Activated CD8-positive, alpha-beta T cell treated with anti-CD3 and anti-CD28 coated beads for 36 hours (primary cell): ENCODE measurements around the gene RASAL3. TPM values are rescaled to one million over a fixed set of nuclear protein-coding genes. Genes with fewer than 3 reads are reported as not detected.

ENCODE experiments used
- ATAC-seq: fragments of 200-7000 bp; cut with Tn5 transposase; one replicate; pipeline ENCODE4 v1.10.0; 2021; ENCODE audit warnings: mild to moderate bottlenecking, moderate library complexity
- CTCF ChIA-PET: fragments of 350-600 bp; sonication (Branson Sonifier 250); formaldehyde crosslinking; loops from one replicate; lab custom pipeline; 2021; ENCODE audit warnings: antibody characterized with exemption; lab: Charles Lee
- POLR2A ChIA-PET: fragments of 350-600 bp; sonication (Branson Sonifier 250); formaldehyde crosslinking; loops from one replicate; lab custom pipeline; 2021; ENCODE audit warnings: antibody characterized with exemption; lab: Charles Lee
- DNase-seq: peaks from one replicate; pipeline ENCODE4 v3.0.0-alpha.2; 2020
- H3K27ac Mint-ChIP-seq: one replicate; pipeline ENCODE4 v1.8.0; 2021; ENCODE audit warnings: mild to moderate bottlenecking, mixed read lengths
- H3K27me3 Mint-ChIP-seq: one replicate; pipeline ENCODE4 v1.8.0; 2021; ENCODE audit warnings: mixed read lengths
- H3K36me3 Mint-ChIP-seq: one replicate; pipeline ENCODE4 v1.8.0; 2021; ENCODE audit warnings: low read depth, mixed read lengths
- H3K4me1 Mint-ChIP-seq: one replicate; pipeline ENCODE4 v1.8.0; 2021; ENCODE audit warnings: low read depth, mixed read lengths
- H3K4me3 Mint-ChIP-seq: one replicate; pipeline ENCODE4 v1.8.0; 2021; ENCODE audit warnings: mild to moderate bottlenecking, moderate library complexity, mixed read lengths
- H3K9me3 Mint-ChIP-seq: one replicate; pipeline ENCODE4 v1.8.0; 2021; ENCODE audit warnings: mixed read lengths
- intact Hi-C: fragments of 100-400 bp; cut with micrococcal nuclease; formaldehyde crosslinking; loops from one replicate; pipeline ENCODE4 v1.10.0; 2022
- total RNA-seq, 2 experiments: library from RNA; stranded (reverse); gene quantifications; one replicate each; pipeline ENCODE4 v1.2.3, GENCODE V29; 2021
- TF ChIP-seq, protein P1 (sequence below): fragments of 200-600 bp; IDR thresholded peaks from one replicate; pipeline ENCODE4 v1.8.0; 2022; ENCODE audit warnings: antibody characterized with exemption, mild to moderate bottlenecking

RASAL3 gene
- total RNA-seq, 2 experiments from 2014 or later = 83.9 to 85.8 TPM

DNA sequence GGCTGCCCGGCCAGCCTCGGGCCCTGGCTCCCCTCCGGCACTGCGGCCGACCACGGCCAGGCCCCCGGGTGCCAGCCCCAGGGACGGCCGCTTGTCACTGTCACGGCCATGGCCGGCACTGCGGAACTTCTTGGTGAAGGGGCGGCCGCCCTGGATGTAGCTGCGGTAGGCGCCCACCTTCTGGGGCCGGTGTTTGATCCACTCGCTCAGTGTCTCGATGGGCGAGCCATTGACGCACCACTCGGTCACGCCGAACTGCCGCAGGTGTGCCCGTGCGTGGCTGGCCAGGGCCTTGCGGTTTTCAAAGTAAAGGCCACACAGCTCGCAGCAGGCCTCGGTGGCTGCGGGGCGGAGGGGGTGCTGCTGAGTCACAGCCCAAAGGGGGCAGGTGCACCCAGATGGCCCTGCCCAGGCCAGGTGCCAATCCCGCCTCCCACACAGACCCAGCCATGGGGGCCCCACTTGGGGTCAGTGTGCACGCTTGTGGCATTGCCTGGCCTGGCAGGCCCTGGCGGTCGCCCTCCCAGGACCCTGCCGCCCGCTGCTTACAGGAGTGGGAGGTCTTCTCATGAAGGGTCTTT is 39.6 kb downstream of the RASAL3 start:
- ChIA-PET CTCF (no interaction called here), POLR2A (interaction anchor here (1.1 to 1.9 kb wide), 2 partner anchors 8 to 9 kb away, joined by 3 to 7 read pairs; no protein-coding TSS in a partner anchor)
- peaks cover 4% of the 10 kb centered on the region for H3K9me3 Mint-ChIP-seq
- H3K27me3 Mint-ChIP-seq = no peaks in the 10 kb centered on the region
- TF ChIP-seq, protein P1, sequence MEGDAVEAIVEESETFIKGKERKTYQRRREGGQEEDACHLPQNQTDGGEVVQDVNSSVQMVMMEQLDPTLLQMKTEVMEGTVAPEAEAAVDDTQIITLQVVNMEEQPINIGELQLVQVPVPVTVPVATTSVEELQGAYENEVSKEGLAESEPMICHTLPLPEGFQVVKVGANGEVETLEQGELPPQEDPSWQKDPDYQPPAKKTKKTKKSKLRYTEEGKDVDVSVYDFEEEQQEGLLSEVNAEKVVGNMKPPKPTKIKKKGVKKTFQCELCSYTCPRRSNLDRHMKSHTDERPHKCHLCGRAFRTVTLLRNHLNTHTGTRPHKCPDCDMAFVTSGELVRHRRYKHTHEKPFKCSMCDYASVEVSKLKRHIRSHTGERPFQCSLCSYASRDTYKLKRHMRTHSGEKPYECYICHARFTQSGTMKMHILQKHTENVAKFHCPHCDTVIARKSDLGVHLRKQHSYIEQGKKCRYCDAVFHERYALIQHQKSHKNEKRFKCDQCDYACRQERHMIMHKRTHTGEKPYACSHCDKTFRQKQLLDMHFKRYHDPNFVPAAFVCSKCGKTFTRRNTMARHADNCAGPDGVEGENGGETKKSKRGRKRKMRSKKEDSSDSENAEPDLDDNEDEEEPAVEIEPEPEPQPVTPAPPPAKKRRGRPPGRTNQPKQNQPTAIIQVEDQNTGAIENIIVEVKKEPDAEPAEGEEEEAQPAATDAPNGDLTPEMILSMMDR = no peak
- no peak overlapping the region for H3K27ac Mint-ChIP-seq
- H3K4me1 Mint-ChIP-seq = peaks cover 4% of the 10 kb centered on the region
- DNase-seq (no peak), ATAC-seq (no peak)
- peaks cover 43% of the 10 kb centered on the region for H3K36me3 Mint-ChIP-seq
- intact Hi-C loops = no loop called here
- H3K4me3 Mint-ChIP-seq = no peak overlapping the region

DNA sequence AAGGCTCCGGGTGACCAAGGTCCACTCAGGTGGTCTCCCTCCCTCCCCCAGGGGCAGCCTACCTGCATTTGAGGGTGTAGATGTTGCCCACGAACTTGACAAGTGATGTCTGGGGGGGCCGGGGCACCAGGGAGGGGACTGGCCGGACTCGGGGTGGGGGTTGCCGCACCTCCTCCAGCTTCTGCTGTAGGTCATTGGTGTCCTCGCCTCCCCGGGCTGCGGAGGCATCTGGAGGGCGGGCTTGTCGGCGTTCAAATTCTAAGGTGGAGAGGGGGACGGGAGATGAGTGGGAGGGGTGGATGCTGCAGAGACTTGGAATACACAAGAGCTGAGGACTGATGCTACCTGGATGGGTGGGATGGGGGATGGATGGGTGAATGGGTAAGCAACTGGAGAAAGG is 40.2 kb downstream of the RASAL3 start:
- CTCF ChIA-PET = no interaction called here

DNA sequence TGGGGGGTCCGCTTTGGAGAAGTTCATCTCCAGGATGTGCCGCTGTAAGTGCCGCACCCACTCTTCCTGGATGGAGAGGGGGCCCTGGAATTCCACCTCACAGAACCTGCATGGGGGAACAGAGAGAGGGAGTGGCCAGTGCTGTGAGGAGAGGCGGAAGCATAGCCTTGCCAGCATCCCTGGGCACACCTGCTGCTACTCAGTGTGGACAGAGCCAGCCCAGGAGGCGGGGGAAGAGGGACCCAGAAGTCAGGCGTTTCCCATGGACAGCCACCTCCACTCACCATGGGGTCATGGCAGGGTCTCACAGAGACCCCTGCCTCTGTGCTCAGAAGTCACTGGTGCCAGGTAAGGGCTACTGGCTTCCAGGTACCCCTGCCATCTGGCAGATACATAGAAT is 41.2 kb downstream of the RASAL3 start:
- ChIA-PET POLR2A (interaction anchor here (1.9 kb wide), 1 partner anchor 10 kb away, joined by 7 read pairs; no protein-coding TSS in a partner anchor), CTCF (no interaction called here)
- Mint-ChIP-seq H3K27ac (no peak overlapping the region), H3K9me3 (peaks cover 4% of the 10 kb centered on the region), H3K36me3 (peaks cover 44% of the 10 kb centered on the region), H3K27me3 (no peaks in the 10 kb centered on the region), H3K4me1 (peaks cover 10% of the 10 kb centered on the region), H3K4me3 (no peak overlapping the region)
- TF ChIP-seq, protein P1 = no peak
- DNase-seq (no peak), ATAC-seq (no peak)
- intact Hi-C loops = no loop called here

More for the DNA sequence above, 40.2 kb downstream of the RASAL3 start:
- no peak for DNase-seq
- H3K9me3 Mint-ChIP-seq = peaks cover 4% of the 10 kb centered on the region
- intact Hi-C loops = no loop called here
- POLR2A ChIA-PET = interaction anchor here (1.9 kb wide), 1 partner anchor 9 kb away, joined by 7 read pairs; no protein-coding TSS in a partner anchor
- TF ChIP-seq, protein P1 = no peak
- H3K36me3 Mint-ChIP-seq = peaks cover 43% of the 10 kb centered on the region
- no peak for ATAC-seq
- no peak overlapping the region for H3K27ac Mint-ChIP-seq
- H3K27me3 Mint-ChIP-seq = no peaks in the 10 kb centered on the region
- peaks cover 10% of the 10 kb centered on the region for H3K4me1 Mint-ChIP-seq
- no peak overlapping the region for H3K4me3 Mint-ChIP-seq

DNA sequence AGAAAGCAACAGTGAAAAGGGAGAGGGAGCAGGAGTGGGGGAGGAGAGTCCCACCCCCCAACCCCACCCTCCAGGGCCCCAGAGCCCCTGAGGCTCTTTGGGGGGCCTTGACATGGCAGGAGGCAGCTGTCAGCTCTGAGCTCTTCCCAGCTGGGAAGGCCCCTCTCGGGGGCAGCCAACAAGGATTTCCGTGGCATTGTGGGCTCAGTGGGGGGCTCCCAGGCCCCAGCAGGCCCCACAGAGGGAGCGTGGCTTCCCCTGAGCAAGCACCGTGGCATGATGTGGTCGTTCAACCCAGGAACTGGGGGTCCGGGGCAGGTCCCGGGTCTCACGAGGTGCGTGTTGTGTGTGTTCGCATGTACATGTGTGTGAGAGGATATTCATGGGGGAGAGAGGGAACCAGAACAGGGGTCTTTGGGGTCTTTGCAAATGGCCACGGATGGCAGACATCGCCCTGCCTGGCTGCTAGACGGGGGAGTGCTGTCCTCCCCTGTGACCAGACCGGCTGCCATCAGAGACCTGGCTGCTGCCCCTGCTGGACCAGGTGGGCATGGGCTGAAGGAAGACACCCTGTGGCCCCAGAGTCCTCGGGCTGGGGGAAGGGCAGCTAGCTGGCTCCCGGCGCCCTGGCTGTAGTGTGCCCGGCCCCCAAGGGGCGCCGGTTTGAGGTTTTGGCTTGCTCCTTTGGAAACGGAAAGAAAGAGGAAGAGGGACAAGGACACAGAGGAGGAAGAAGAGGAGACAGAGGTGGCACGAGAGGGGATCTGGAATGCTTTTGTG is 41.9 kb downstream of the RASAL3 start:
- Mint-ChIP-seq H3K27me3 (no peaks in the 10 kb centered on the region), H3K36me3 (peaks cover 43% of the 10 kb centered on the region), H3K9me3 (peaks cover 4% of the 10 kb centered on the region), H3K4me3 (no peak overlapping the region), H3K27ac (no peak overlapping the region), H3K4me1 (peaks cover 15% of the 10 kb centered on the region)
- ATAC-seq (no peak), DNase-seq (no peak)
- POLR2A ChIA-PET = interaction anchor here (1.4 to 6.5 kb wide), 2 partner anchors 8 to 43 kb away, joined by 4 to 89 read pairs; partner anchors contain the start of gene AKAP8
- intact Hi-C loops = no loop called here
- TF ChIP-seq, protein P1 = no peak
- CTCF ChIA-PET = interaction anchor here (1.2 to 6.7 kb wide), 2 partner anchors 9 to 133 kb away, joined by 3 to 138 read pairs; no protein-coding TSS in a partner anchor
